GDM1 (cell line): ENCODE data around the gene OVOL2.

Experiments
- DNase-seq: peaks from one replicate; lab custom pipeline; 2025; lab: John Stamatoyannopoulos, UW

OVOL2 gene

GRCh38 chr20:18012901-18013300 is 44.8 kb downstream of the OVOL2 start:
- no peak for DNase-seq

- no peak for DNase-seq
These were observed 45.6 kb downstream of the OVOL2 start for GRCh38 chr20:18011951-18012645.

GRCh38 chr20:18011482-18011881 is 46.2 kb downstream of the OVOL2 start:
- DNase-seq, result no peak

- DNase-seq, result no peak
These were observed 48.6 kb downstream of the OVOL2 start for GRCh38 chr20:18009116-18009515.

GRCh38 chr20:18007534-18008292 is 50.0 kb downstream of the OVOL2 start:
- no peak for DNase-seq

- no peak for DNase-seq
These were observed 51.0 kb downstream of the OVOL2 start for GRCh38 chr20:18006684-18007083.

GRCh38 chr20:18005990-18006364 is 51.7 kb downstream of the OVOL2 start:
- no peak for DNase-seq

GRCh38 chr20:18005170-18005989 is 52.3 kb downstream of the OVOL2 start:
- DNase-seq, result no peak

- DNase-seq, result no peak
These were observed 53.2 kb downstream of the OVOL2 start for GRCh38 chr20:18004384-18005031.

GRCh38 chr20:18003897-18004296 is 53.8 kb downstream of the OVOL2 start:
- no peak for DNase-seq

- DNase-seq, result no peak
These were observed 56.4 kb downstream of the OVOL2 start for GRCh38 chr20:18001131-18001921.

- no peak for DNase-seq
These were observed 58.1 kb downstream of the OVOL2 start for GRCh38 chr20:17999566-17999965.

- no peak for DNase-seq
These were observed 59.3 kb downstream of the OVOL2 start for GRCh38 chr20:17998446-17998845.

- DNase-seq, result peak; percentile 23
These were observed 61.5 kb downstream of the OVOL2 start for GRCh38 chr20:17995967-17996819.

- DNase-seq, result no peak
These were observed 64.2 kb downstream of the OVOL2 start for GRCh38 chr20:17993546-17993945.

- no peak for DNase-seq
These were observed 64.7 kb downstream of the OVOL2 start for GRCh38 chr20:17992847-17993513.

- DNase-seq, result no peak
These were observed 65.5 kb downstream of the OVOL2 start for GRCh38 chr20:17992224-17992637.

- no peak for DNase-seq
These were observed 67.3 kb downstream of the OVOL2 start for GRCh38 chr20:17990278-17990972.

GRCh38 chr20:17987988-17988387 is 69.7 kb downstream of the OVOL2 start:
- DNase-seq, result no peak
